HG02943 (cell line): ENCODE measurements around the gene RPS6KL1.

Experiments
- ATAC-seq: cut with Tn5 transposase; IDR thresholded peaks from one replicate; pipeline ENCODE4 v1.9.1; 2021; ENCODE audit warnings: mild to moderate bottlenecking, low read depth, moderate library complexity; ENCODE audit not compliant: unreplicated experiment

The RPS6KL1 gene

GRCh38 chr14:74922752-74923401 lies at the start of gene RPS6KL1:
Gene RPS6KL1 (minus strand): TSS chr14:74923260. CDS start chr14:74921541, 1,719 bp downstream.
- peak; percentile 67 for ATAC-seq

- no peak for ATAC-seq
Observed at GRCh38 chr14:74968811-74969210, 45.8 kb upstream of the RPS6KL1 start.

GRCh38 chr14:74965486-74966153 lies 42.6 kb upstream of the RPS6KL1 start:
- no peak for ATAC-seq

GRCh38 chr14:74964787-74965485 lies 41.9 kb upstream of the RPS6KL1 start:
- ATAC-seq = no peak

- no peak for ATAC-seq
Observed at GRCh38 chr14:74963705-74964271, 40.7 kb upstream of the RPS6KL1 start.

GRCh38 chr14:74963178-74963704 lies 40.2 kb upstream of the RPS6KL1 start:
- ATAC-seq = no peak

- ATAC-seq = no peak
Observed at GRCh38 chr14:74962493-74962892, 39.4 kb upstream of the RPS6KL1 start.

GRCh38 chr14:74962046-74962445 lies 39.0 kb upstream of the RPS6KL1 start:
- no peak for ATAC-seq

- ATAC-seq = no peak
Observed at GRCh38 chr14:74961238-74961911, 38.3 kb upstream of the RPS6KL1 start.

- no peak for ATAC-seq
Observed at GRCh38 chr14:74960736-74961135, 37.7 kb upstream of the RPS6KL1 start.

- no peak for ATAC-seq
Observed at GRCh38 chr14:74959596-74960180, 36.6 kb upstream of the RPS6KL1 start.

- no peak for ATAC-seq
Observed at GRCh38 chr14:74956280-74957072, 33.4 kb upstream of the RPS6KL1 start.

- no peak for ATAC-seq
Observed at GRCh38 chr14:74956027-74956279, 32.9 kb upstream of the RPS6KL1 start.

- no peak for ATAC-seq
Observed at GRCh38 chr14:74955229-74956026, 32.4 kb upstream of the RPS6KL1 start, which contains the start of gene PGF. Gene PGF (minus strand): TSS chr14:74955597. CDS start chr14:74955242, 355 bp downstream.

GRCh38 chr14:74954947-74955228 lies 31.8 kb upstream of the RPS6KL1 start:
- no peak for ATAC-seq

GRCh38 chr14:74954232-74954946 lies 31.3 kb upstream of the RPS6KL1 start:
- no peak for ATAC-seq

- ATAC-seq = no peak
Observed at GRCh38 chr14:74953686-74954085, 30.6 kb upstream of the RPS6KL1 start.
